Measurements from ENCODE around the gene SEC11A.

SEC11A gene

DNA sequence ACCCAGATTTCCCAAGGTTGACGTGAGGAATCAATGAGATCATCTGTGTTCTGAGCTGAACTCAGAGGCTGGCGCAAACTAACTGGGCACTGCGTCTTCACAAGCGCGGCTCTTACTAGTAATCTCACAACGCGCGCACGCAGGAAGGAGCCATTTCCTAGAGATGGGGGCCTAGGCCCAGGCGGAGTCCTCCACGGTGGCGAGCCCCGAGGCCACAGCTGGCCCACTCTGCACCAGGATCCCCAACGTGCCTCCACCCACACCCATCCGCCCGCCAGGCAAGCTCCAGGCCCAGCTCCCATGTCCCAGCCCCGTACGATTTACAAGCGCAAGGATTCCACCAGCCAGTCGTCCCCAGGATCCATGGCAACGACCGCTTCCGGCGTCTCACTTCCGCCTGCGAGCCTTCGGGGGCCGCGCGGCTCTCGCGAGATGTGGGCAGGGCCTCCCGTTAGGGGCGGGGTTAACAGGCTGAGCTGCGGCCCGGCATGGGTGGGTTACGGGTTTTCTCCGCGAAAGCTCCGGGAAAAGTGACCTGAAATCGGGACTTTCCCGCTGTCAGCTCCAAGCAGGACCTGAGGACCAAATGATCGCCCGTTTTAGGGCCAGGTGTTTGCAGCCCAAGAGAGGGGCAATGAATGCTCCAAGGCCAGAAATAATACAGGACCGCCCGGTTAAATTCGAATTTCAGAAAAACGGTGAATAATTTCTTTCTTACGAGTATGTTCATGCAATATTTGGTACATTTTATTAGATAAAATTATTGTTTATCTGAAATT is 61.8 kb downstream of the SEC11A start, which contains the start of gene WDR73:
Gene WDR73 (minus strand): TSS at position 374 of the 779 bp plus-strand sequence. CDS start 9 bp downstream, at position 365.
- TF ChIP-seq, protein P1, sequence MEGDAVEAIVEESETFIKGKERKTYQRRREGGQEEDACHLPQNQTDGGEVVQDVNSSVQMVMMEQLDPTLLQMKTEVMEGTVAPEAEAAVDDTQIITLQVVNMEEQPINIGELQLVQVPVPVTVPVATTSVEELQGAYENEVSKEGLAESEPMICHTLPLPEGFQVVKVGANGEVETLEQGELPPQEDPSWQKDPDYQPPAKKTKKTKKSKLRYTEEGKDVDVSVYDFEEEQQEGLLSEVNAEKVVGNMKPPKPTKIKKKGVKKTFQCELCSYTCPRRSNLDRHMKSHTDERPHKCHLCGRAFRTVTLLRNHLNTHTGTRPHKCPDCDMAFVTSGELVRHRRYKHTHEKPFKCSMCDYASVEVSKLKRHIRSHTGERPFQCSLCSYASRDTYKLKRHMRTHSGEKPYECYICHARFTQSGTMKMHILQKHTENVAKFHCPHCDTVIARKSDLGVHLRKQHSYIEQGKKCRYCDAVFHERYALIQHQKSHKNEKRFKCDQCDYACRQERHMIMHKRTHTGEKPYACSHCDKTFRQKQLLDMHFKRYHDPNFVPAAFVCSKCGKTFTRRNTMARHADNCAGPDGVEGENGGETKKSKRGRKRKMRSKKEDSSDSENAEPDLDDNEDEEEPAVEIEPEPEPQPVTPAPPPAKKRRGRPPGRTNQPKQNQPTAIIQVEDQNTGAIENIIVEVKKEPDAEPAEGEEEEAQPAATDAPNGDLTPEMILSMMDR (IDR thresholded peaks at IDR 0.05): no peak
- Histone ChIP-seq H3K4me3 (peak within 1 kb of the TSS; percentile 80), H3K27ac (peak within 1 kb of the TSS; percentile 89 to 92)
- DNase-seq (ENCODE audit: low spot score): peak; percentile 98

DNA sequence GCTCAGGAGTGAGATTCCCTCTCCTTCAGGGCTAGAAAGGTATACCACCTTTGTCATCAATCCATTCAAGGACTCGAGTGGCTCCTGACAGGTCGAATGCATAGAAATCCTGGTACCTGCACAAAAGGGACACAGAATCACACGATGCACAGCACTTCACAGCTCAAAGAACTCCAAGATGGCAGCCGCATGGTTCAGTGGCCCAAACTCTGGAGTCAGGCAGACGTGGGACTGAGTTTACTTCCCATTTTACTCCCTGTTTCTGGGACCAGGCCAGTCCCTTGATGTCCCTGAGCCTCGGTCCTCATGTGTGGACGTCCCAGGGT is 62.4 kb downstream of the SEC11A start:
- no peak for DNase-seq (ENCODE audit: low spot score)
- Histone ChIP-seq H3K27ac (peak overlapping the region; percentile 89 to 92), H3K4me3 (peak overlapping the region; percentile 80)
- TF ChIP-seq, protein P1 (IDR thresholded peaks at IDR 0.05): no peak

DNA sequence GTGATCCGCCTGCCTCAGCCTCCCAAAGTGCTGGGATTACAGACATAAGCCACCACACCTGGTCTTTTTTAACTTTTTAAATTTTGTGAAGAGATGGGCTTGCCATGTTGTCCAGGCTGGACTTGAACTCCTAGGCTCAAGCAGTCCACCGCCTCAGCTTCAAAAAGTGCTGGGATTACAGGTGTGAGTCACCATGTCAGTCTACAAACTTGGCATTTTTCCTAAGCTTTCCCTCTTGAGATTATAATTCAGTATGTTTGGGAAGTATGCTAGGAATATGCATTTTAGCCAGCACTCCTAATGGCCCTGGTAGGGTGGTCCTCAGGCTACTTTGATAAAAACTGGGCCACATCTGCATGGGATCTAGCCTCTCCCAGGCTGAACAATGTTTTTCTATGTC is 66.2 kb downstream of the SEC11A start:
- Histone ChIP-seq H3K27ac (no peak overlapping the region), H3K4me3 (no peak overlapping the region)
- TF ChIP-seq, protein P1 (IDR thresholded peaks at IDR 0.05): no peak
- DNase-seq (ENCODE audit: low spot score): no peak

DNA sequence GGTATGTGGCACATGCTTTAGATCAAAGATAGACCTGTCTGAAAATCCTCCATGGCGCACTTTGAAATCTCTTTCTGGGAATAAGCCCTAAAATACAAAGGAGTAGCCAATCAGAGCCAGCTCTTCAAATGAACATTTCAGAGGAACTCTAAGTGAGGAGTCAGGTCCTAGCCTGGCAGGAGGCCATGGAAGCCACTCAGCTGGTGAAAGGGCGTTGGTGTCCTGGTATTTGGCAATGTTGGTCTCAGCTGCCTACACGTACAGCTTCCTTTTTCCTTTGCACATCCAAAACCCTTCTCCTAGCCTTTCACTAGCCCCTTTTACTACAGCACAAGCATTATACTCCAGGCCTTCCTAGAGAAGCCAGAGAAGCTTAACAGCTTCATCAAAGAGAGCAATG is 67.4 kb downstream of the SEC11A start:
- DNase-seq (ENCODE audit: low spot score): no peak
- H3K4me3 ChIP-seq: no peak overlapping the region
- TF ChIP-seq, protein P1 (IDR thresholded peaks at IDR 0.05): no peak
- no peak overlapping the region for H3K27ac ChIP-seq

DNA sequence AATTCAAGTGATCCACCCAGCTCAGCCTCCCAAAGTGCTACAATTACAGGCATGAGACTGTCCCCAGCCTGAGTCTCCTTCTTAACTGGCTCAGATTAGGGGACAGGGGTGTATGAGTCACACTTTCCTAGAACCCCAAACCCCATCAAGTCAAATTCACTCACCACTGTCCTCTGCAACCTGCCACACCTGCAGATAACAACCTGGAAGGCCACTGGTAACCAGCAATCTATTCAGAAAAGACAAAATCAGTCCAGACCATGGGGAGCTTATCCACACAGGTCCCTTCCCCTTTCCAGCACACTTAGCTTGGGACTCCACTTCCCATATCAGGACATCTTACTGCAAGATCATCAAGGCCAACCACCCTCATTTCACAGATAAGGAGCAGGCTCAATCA is 68.2 kb downstream of the SEC11A start:
- TF ChIP-seq, protein P1 (IDR thresholded peaks at IDR 0.05): no peak
- DNase-seq (ENCODE audit: low spot score): no peak
- Histone ChIP-seq H3K27ac (no peak overlapping the region), H3K4me3 (no peak overlapping the region)

DNA sequence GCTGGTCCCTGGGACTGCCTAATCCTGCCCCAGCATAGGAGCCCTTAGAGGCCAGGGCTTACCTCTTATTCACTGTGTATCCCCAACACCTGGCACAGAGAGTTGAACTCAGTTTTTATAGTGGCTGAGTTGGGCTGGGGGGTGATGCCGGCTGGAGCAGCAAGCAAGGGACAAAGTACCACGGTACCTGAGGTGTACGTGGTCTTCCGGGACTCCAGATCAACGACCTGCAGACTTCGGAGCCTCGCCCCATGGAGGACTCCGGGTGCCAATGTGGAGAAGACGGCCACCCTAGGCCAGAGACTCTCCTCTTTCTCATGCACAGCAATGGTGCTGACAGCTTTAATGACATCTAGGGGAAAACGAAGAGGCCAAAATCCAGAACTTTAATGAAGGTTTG is 69.9 kb downstream of the SEC11A start:
- DNase-seq (ENCODE audit: low spot score): no peak
- TF ChIP-seq, protein P1 (IDR thresholded peaks at IDR 0.05): no peak
- Histone ChIP-seq H3K27ac (no peak overlapping the region), H3K4me3 (no peak overlapping the region)

DNA sequence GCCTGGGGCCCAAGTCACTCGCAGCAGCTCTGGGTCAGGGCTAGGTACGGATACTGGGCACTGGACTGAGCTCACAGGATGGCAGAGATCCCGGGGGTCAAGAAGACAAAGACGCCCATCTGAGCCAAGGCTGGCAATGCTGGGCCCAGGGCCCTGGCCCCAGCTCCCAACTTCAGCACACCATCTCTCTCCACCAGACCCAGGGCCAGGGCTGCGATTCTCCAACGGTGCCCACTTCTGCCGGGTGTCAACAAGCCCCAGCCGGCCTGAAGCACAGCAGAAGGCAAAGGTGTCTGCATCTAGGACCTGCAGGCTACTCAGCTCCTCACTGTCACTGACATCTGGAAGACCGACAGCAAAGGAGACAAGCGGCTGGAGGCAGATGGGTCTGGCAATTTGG is 70.4 kb downstream of the SEC11A start:
- no peak overlapping the region for H3K27ac ChIP-seq
- H3K4me3 ChIP-seq: no peak overlapping the region
- TF ChIP-seq, protein P1 (IDR thresholded peaks at IDR 0.05): no peak
- DNase-seq (ENCODE audit: low spot score): no peak
